ENCODE data around the gene SMIM29.
"Not testable (repeated sequence)": the region's sequence is repeated elsewhere in the genome, so short reads cannot be mapped to it uniquely, and the experiment has no call there.

SMIM29 gene

DNA sequence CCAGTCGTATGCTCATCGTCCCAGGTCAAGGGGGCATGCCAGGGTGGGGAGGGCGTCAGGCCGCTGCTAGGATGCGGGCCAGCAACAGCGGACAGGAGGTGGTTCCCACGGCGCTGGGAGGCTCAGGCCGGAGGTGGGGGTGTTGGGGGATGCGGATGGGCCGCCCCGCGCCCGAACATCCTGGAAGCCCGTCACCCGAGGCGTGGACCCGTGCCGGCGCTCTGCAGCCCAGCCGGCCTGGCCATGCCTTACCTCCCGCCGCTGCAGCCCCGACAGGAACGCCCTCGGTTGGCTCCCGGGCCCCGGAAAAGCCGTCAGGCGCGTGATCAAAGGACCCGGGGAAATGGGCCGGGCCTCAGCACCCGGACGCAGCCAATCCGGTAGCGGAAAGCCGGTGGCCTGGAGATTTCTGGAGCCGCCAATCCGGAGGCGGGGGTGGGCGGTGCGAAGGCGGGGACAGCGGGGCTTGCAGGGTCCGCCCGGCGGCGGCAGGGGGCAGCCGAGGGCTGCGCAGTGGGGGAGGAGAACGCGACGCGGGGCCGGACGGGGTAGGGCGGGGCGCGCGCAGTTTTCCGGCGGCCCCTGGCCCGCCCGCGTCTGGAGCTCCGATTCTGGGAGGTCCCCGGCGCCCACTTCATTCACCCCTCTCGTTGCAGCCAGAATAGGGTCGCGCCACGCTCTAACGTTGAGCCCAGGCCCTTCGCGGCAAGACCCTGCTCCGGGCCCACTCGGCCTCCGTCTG, at the start of gene SMIM29:
Gene SMIM29 (minus strand): TSS at position 280 of the 742 bp plus-strand sequence. CDS start 1,215 bp downstream, outside the sequence.
- peak; percentile 96 to 97 for DNase-seq (ENCODE audit: low read depth in 2 of 2)

GRCh38 chr6:34295721-34296120, 46.9 kb upstream of the SMIM29 start:
- no peak for DNase-seq (ENCODE audit: low read depth in 2 of 2)

- no peak for DNase-seq (ENCODE audit: low read depth in 2 of 2)
Measured at GRCh38 chr6:34292954-34293353, 44.1 kb upstream of the SMIM29 start.

GRCh38 chr6:34289137-34289536, 40.3 kb upstream of the SMIM29 start:
- no peak for DNase-seq (ENCODE audit: low read depth in 2 of 2)

DNA sequence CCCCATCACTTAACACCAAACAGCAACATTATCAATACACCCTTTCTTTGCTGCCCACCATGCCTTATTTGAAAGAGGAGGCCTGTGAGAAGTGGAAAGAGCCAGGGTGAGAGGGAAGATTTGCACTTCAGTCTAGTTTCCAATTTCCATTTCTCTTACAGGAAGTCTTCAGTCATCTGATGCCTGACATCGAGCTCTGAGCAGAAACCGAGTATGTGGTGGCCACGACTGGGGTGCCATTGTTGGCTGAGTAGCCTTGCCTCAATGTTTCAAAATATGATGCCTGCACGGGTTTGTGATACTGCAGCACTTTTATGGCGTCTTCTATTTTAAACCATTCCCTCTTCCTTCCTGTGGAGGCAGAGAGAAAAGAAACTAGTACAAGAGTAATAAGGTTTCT, 39.8 kb upstream of the SMIM29 start:
- no peak for DNase-seq (ENCODE audit: low read depth in 2 of 2)

- no peak for DNase-seq (ENCODE audit: low read depth in 2 of 2)
Measured at GRCh38 chr6:34285448-34286164, 36.8 kb upstream of the SMIM29 start.

- no peak for DNase-seq (ENCODE audit: low read depth in 2 of 2)
Measured at GRCh38 chr6:34284563-34285447, 36.0 kb upstream of the SMIM29 start.

DNA sequence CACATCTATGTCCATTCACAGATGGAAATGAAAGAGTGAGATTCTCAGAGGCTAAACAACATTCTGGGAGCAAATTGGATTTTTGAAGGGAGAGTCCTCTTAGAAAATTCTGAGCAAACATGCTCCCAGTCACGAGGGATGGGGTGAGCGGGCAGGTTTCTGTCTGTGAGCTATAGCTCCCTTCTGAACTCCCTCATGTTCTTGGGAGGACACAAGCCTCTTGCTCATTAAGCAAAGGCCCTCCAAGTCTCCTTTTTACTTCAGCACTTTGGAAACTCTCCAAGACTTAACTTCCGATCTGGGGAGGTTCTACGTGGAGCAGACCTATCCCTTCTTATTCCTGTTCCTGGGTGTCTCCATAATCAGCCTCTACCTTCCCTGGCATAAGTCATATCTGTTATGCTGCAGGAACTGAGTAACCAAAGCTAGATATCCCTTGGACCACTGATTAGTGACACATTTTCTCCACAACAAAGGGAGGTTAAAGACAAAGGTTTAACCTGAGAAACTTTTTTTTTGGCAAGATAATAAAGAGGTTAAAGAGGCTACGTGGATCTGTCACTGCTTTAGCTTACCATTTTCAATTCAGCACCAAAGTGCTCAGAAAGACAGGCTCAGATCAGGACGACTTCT, 33.0 kb upstream of the SMIM29 start:
- no peak for DNase-seq (ENCODE audit: low read depth in 2 of 2)

DNA sequence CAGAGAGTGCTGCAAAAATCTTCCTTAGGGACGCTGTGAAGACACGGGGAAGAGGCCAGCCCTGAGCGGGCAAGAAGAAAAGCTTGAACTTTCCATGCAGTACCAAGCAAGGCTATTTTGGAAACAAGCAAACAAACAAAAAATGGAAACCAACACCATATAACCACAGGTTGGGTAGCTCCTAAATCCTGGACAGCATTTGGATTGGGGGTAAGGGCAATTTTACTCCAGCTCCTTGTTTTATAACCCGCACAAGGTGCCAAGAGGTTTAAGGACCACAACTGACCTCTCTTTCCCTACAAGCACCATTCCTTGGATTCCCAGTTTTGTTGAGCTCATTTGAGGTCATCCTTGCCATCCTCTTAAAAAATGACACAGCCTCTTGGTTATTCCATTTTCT, 31.4 kb upstream of the SMIM29 start:
- no peak for DNase-seq (ENCODE audit: low read depth in 2 of 2)

DNA sequence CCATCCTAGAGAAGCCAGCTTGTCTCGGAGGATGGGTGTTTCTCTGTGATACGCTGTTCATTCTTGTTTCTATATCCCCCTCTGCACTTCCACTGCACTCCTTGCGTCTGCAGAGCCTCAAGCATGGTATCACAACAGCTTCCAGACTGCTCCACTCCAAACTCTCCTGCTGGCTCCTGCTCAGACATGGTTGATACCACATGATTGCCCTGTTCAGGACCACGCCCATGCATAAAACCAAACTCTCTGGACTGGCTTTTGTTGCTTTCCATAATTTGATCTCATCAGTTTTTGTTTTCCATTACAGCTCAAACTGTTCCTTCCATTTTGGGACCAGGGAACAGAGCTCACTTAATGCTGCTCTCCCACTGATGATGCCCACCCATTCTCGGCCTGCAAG, 30.0 kb upstream of the SMIM29 start:
- no peak for DNase-seq (ENCODE audit: low read depth in 2 of 2)

DNA sequence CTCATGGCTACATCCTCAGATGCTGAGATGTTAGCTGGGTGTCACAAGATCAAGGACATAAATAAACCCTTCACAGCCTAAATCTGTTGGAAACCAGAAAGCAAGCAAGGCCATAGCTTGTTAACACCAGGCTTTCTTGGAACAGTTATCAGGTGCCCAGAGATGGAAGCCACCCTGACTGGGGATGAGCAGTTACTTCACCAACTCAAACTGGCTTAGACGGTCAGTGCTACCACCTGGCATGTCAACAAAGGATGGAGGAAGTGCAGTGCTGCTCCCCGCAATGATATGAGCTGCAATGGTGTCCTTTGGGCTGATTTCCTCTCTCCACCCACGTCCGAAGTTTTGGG, 28.9 kb upstream of the SMIM29 start:
- no peak for DNase-seq (ENCODE audit: low read depth in 2 of 2)

DNA sequence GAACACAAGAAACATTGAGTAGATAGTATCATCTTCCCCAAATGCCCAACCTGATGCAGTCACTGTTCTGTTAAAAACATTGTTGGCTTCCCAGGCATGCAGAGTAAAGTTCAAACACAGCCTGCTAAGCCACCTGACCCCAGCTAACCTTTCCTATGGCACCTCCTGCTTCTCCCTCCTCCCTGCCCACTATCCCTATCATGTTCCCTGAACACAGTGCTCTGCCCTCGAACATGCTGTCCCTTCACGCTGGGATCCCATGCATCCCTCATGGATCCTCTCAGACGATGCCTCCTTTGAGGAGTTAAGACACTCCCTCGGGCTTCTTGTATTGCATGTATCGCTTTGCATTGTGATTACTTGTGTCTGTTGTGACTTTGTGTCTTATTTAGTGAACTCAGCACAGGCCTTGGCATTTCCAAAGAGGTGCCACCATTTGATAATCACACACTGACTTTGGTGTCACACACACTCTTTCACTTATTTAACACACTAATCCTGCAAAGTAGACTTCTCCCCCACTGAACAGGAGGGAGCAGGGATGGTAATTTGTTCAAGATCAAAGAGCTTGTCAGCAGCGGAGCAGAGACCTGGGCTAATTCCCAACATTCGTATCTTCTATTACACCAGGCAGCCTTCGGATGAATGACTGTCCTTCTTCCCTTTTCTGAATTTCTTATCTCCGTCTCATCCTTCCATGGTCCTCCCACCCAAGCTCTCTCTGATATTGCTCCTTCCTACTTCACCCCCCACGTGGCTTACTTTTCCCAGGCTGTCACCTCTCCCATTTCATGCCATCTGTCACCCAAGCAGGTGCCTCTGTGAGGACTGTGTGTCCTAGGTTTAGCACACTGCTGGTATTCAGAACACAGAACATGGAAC, 28.3 kb upstream of the SMIM29 start:
- DNase-seq (ENCODE audit: low read depth in 2 of 2) = no peak

- DNase-seq (ENCODE audit: low read depth in 2 of 2) = no peak
Measured at GRCh38 chr6:34276191-34276590, 27.4 kb upstream of the SMIM29 start.

- no peak for DNase-seq (ENCODE audit: low read depth in 2 of 2)
Measured at GRCh38 chr6:34275128-34275804, 26.5 kb upstream of the SMIM29 start.

GRCh38 chr6:34274129-34274528, 25.3 kb upstream of the SMIM29 start:
- DNase-seq (ENCODE audit: low read depth in 2 of 2) = no peak

DNA sequence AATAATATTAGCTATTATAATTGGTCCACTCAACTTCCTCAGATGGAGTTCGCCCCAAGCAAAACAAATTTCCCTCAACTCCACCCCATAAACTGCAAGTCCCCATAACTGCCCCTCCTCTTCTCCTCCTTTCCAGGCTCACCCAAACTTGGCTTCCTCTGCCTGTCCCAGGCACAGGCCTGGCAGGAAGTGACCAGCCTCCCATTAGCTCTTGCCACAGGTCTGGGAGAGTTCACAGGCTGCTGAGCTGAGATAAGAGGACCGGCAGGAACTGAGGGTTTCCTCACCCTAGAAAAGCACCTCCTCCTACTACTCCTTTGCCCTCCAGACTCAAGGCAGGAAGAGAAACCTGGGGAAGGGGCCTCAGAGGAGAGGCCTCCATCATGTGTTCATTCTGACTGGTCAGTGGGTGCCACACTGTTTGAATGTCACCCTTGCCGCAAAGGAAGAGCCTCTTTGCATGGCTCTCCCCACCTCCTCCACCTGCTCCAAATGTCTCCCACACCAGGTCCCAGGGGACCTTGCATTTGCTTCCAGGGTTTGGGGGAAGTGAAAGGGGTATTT, 24.5 kb upstream of the SMIM29 start:
- no peak for DNase-seq (ENCODE audit: low read depth in 2 of 2)

- no peak for DNase-seq (ENCODE audit: low read depth in 2 of 2)
Measured at GRCh38 chr6:34272013-34272926, 23.5 kb upstream of the SMIM29 start.

- DNase-seq (ENCODE audit: low read depth in 2 of 2) = not testable (repeated sequence)
Measured at GRCh38 chr6:34269658-34270341, 21.0 kb upstream of the SMIM29 start.

Measured in stimulated activated CD8-positive, alpha-beta memory T cell treated with anti-CD3 and anti-CD28 coated beads, Interleukin-2, amount 100 ng/mL, for 48 hours (primary cell).